GM19043 (cell line): ENCODE measurements around the gene MRPL18.
"Not testable (repeated sequence)": the region's sequence is repeated elsewhere in the genome, so short reads cannot be mapped to it uniquely, and the experiment has no call there.

Experiments used
- ATAC-seq: cut with Tn5 transposase; IDR thresholded peaks from one replicate; pipeline ENCODE4 v1.9.1; 2021; ENCODE audit warnings: low read depth; ENCODE audit not compliant: unreplicated experiment

MRPL18 gene

DNA sequence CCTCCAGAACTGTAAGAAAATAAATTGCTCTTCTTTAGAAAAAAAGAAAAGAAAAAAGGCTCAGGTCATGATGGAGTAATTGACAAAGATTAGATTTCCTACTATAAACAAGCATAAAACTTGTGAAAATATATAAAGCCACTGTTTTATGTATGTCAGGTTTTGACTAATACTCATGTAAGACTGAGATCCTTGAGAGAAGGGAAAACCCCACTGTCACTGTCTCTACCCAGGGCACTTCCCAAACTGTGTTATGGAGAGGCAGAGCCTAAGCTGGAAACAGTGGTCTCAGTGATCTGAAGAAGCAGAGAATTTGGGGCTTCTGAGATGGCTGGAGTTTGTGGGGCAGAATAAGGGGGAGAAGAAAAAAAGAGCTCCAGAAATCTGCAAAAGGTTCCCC, 20.8 kb upstream of the MRPL18 start:
- ATAC-seq = no peak

DNA sequence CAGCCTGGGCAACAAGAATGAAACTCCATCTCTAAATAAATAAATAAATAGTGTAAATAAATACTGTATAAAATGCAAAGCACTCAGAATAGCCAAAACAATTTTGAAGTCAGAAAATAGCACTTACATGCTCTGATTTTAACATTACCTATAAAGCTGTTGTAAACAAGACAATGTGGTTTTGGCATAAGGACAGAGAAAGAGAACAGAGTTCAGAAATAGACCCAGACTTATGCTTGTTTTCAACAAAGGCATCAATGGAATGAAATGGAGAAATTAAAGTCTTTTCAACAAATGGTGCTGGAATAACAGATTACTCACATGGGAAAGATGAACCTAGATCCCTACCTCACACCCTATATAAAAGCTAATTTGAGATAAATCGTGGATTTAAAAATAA, 18.1 kb upstream of the MRPL18 start:
- no peak for ATAC-seq

DNA sequence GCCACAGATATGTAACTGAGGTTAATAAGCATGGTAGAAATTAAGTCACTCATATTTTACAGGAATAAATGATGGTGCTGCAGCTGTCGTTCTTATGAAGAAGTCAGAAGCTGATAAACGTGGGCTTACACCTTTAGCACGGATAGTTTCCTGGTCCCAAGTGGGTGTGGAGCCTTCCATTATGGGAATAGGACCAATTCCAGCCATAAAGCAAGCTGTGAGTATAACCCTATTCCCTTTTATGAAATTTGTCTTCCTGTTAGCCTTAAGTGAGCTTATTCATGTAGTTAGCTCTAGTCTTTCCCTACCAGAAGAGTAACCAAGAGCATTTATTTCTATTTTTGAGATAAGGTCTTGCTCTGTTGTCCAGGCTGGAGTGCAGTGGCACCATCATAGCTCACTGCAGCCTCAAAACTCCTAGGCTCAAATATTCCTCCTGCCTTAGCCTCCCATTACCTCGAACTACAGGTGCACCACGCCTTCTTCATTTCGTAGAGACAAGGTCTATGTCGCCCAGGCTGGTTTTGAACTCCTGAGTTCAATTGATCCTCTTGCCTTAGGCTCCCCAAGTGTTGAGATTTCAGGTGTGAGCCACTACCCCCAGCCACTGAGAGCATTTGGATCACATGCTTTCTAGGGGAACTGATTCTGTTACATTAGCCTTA, 12.9 kb upstream of the MRPL18 start:
- no peak for ATAC-seq

DNA sequence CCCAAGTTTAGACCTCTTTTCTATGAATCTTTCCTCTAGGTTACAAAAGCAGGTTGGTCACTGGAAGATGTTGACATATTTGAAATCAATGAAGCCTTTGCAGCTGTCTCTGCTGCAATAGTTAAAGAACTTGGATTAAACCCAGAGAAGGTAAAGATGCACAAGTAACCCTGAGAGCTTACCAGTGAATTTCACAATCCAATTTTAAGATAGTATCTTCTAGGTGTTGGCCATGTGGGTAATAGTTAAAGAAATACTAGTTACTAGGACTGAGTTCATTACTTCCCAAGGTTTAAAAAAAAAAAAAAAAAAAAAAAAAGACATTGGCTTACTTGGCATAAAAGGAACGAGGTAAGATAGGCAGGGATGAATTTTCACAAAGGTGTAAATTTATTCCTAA, 12.1 kb upstream of the MRPL18 start:
- no peak for ATAC-seq

DNA sequence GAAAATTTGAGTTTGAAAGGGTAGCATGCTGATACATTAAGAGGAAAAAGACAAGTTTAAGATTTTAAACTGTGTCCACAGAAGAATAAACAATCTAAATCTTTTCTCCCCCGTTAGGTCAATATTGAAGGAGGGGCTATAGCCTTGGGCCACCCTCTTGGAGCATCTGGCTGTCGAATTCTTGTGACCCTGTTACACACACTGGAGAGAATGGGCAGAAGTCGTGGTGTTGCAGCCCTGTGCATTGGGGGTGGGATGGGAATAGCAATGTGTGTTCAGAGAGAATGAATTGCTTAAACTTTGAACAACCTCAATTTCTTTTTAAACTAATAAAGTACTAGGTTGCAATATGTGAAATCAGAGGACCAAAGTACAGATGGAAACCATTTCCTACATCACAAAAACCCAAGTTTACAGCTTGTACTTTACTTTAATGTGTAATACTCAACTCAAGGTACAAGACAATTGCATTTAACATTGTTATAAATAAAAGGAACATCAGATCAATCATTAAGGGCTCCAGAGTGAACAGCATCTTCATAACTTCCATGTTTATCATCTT, 11.6 kb upstream of the MRPL18 start:
- ATAC-seq = no peak

- ATAC-seq = no peak
Observed at GRCh38 chr6:159788276-159788675, 2.0 kb upstream of the MRPL18 start.

- ATAC-seq = no peak
Observed at GRCh38 chr6:159788753-159789376, 1.4 kb upstream of the MRPL18 start.

GRCh38 chr6:159789377-159790148, 704 bp upstream of the MRPL18 start, which contains the start of gene TCP1:
TSS of gene TCP1 (minus strand) at chr6:159789602. CDS start at chr6:159789468, 134 bp downstream.
- peak; percentile 60 for ATAC-seq

DNA sequence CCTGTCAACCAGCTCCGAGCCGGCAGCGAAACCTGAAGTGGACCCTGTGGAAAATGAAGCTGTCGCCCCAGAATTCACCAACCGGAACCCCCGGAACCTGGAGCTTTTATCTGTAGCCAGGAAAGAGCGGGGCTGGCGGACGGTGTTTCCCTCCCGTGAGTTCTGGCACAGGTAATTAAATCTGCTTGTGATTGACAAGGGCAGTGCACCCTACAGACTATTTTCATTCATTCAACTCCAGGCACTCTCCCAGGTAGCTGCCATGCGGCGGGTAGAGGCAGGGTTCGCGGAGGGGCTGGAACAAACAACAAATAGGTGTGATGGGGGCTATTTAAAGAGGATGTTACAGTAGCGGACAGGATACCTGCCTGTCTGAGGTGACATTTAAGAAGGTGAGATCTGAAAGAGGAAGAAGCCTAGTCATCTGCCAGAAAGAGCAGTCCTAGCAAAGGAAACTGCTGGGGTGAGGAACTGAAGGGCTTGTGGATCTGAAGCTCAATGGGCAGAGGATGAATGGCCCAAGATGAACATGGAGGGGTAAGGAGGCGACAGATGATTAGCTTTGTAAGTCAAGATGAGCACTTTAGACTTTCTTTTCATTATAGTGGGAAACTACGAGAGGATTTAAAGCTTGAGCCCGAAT, 810 bp downstream of the MRPL18 start:
- ATAC-seq = no peak

GRCh38 chr6:159794976-159795375, 4.7 kb downstream of the MRPL18 start:
- ATAC-seq = not testable (repeated sequence)

GRCh38 chr6:159797554-159797953, 7.3 kb downstream of the MRPL18 start:
- no peak for ATAC-seq

- no peak for ATAC-seq
Observed at GRCh38 chr6:159800141-159800865, 10.0 kb downstream of the MRPL18 start, which contains the start of gene PNLDC1. TSS of gene PNLDC1 (plus strand) at chr6:159800276. CDS start at chr6:159800308, 32 bp downstream.

DNA sequence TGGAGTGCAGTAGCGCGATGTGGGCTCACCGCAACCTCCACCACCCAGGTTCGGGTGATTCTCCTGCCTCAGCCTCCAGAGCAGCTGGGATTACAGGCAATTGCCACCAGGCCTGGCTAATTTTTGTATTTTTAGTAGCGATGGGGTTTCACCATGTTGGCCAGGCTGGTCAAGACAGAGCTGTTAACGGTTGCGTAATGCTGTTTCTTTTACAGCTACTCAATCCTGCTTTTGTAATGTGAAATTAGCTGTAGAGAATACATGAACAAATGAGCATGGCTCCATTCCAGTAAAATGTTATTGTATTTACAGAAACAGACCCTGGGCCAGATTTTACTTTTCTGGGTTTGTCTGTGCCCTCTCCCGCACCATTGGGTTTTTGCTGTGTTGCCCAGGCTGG, 11.7 kb downstream of the MRPL18 start:
- no peak for ATAC-seq

GRCh38 chr6:159804504-159804903, 14.2 kb downstream of the MRPL18 start:
- ATAC-seq = no peak

DNA sequence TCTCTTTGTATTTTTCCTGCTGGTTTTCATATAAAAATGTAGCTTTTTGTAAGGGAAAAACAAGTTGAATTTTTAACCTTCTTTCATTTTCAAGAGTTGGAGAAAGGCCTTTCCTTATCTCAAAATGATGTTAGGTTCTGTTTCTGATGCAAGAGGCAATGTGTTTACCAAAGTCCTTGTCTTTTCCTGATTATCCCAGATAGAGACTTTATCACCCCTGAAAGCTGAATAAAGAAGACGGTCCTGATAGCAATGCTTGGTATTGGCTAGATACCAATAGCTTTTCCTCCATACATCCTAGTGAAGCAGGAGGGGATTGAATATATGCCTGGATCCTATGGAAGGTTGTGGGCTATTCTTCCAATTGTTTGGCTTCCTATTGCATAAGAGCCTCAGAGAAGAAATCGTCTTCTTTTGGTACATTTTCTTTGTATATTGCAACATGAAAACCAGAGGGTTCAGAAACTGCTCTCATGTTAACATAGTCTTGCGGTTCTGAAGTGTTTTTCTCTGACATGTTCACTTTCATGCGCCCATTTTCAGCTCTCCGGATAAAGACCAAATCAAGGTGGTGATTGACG, 15.3 kb downstream of the MRPL18 start:
- no peak for ATAC-seq

DNA sequence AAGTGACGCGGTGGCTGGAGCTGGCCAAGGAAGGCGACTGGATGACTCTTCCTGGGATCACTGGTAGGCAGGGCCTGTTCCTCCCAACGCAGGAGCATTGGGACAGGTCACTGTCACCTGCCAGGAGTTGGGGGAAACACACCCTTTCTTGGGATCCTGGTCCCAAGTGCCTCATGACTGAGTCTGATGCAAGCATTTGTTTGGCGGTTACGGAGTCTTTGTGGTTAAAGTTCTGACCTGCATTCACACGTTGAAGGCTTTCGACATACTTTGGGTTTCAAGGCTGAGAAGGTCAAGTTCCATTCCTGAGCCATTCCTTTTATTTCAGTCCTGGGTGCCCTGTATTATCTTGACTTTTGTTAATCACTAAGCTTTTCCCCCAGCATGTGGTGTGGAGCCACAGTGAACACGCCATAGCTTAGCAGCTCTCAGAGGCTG, 15.8 kb downstream of the MRPL18 start:
- ATAC-seq = no peak

GRCh38 chr6:159807150-159807858, 17.0 kb downstream of the MRPL18 start:
- ATAC-seq = no peak

GRCh38 chr6:159808647-159809046, 18.4 kb downstream of the MRPL18 start:
- no peak for ATAC-seq

GRCh38 chr6:159809149-159809548, 18.9 kb downstream of the MRPL18 start:
- ATAC-seq = peak; percentile 62
